Measurements from ENCODE around the gene NRARP. TPM values are rescaled to one million over a fixed set of nuclear protein-coding genes. Genes with fewer than 3 reads are reported as not detected.

NRARP gene
- polyA plus RNA-seq, 3 donors = 15.4 TPM; not detected in 2

GRCh38 chr9:137312852-137313325 lies 10.8 kb upstream of the NRARP start:
- DNase-seq = peak in 1 of 3 donors; percentile 3
- Histone ChIP-seq H3K9me3 (replicated peaks in 1 of 2; ENCODE audit: control insufficient read depth in 1 of 2, insufficient read depth in 1 of 2, low read length in 2 of 2) (no peaks in the 10 kb centered on the region), H2AFZ (ENCODE audit: insufficient read depth, low read depth, low read length, poor library complexity, severe bottlenecking) (no peak overlapping the region), H4K20me1 (ENCODE audit: insufficient read depth, low read length) (no peaks in the 10 kb centered on the region), H3K4me3 (replicated peaks in 1 of 3; ENCODE audit: low read depth in 2 of 3, low read length in 3 of 3) (no peak overlapping the region), H3K36me3 (replicated peaks in 1 of 2; ENCODE audit: control insufficient read depth in 1 of 2, insufficient read depth in 2 of 2, low read length in 2 of 2) (no peaks in the 10 kb centered on the region), H3K4me2 (replicated peaks; ENCODE audit: extremely low read depth, low read length, poor library complexity, severe bottlenecking) (no peak overlapping the region), H3K9ac (ENCODE audit: insufficient read depth, low read length, poor library complexity, severe bottlenecking) (no peak overlapping the region), H3K27ac (ENCODE audit: low read depth in 1 of 2, low read length in 2 of 2) (no peak overlapping the region), H3K79me2 (ENCODE audit: insufficient read depth, low read length) (no peaks in the 10 kb centered on the region), H3K27me3 (ENCODE audit: control insufficient read depth in 2 of 2, insufficient read depth in 2 of 2, low read length in 2 of 2) (peaks cover 0 to 24% of the 10 kb centered on the region in 2 donors), H3K4me1 (ENCODE audit: control insufficient read depth in 1 of 2, insufficient read depth in 2 of 2, low read length in 2 of 2) (peaks cover 5 to 9% of the 10 kb centered on the region in 2 donors)
- 100% methylated on average over 2 of the region's 6 CpGs for WGBS (ENCODE audit: insufficient coverage)
- Mint-ChIP-seq H3K9me3 (peaks cover 0 to 2% (median 0%) of the 10 kb centered on the region in 7 donors), H3K27ac (no peak overlapping the region), H3K4me1 (no peaks in the 10 kb centered on the region), H3K27me3 (ENCODE audit: low read depth in 3 of 3) (peaks cover 9 to 33% (median 12%) of the 10 kb centered on the region in 3 donors), H3K4me3 (no peak overlapping the region), H3K36me3 (no peaks in the 10 kb centered on the region)
- intact Hi-C loops (cut with micrococcal nuclease) = no loop called here
- no peak for TF ChIP-seq CTCF (IDR thresholded peaks at IDR 0.05)

DNA sequence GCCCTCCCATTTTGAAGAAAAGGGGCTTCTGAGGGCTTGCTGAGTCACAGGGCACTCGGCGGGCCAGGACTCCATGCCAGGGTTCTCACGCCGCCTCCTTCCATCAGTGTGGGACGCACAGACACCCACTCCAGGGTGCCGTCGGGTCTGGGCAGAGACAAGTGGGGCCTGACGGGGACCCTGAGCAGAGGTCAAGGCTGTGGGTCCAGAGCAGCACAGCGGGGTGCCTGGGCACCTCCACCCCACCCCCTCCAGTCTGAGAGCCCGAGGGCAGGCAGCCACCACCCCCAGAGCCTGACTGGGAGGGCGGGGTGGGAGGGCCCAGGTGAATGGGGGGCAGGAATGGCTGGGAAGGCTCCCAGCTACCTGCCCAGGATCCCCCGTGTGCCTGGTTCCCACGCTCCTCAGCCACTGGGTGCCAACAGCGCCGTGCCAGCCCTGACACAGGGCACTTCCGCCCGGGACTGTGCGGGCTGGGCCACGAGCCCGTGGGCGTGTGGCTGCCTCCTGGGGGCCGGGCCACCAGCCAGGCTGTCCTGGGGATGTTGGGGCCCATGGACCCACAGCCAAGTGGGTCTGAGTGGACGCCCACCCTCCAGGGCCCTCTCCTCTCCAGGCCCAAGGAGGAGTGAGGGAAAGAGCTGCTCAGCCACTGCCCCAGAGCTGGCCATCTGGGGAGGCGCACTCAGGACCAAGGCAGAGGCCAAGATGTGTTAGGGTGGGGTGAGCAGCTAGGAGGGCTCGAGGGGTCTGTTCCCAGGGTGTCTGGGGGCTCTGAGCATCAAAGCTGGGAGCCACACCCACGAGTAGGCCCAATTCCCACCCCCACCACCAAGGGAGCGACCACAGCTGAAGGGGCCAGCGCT lies 10.1 kb upstream of the NRARP start:
- intact Hi-C loops (cut with micrococcal nuclease) = no loop called here
- no peaks in the 10 kb centered on the region for H3K36me3 ChIP-seq (replicated peaks in 1 of 2; ENCODE audit: control insufficient read depth in 1 of 2, insufficient read depth in 2 of 2, low read length in 2 of 2)
- WGBS (ENCODE audit: insufficient coverage) = 93% methylated on average over 21 of the region's 28 CpGs
- no peaks in the 10 kb centered on the region for H3K79me2 ChIP-seq (ENCODE audit: insufficient read depth, low read length)
- H2AFZ ChIP-seq (ENCODE audit: insufficient read depth, low read depth, low read length, poor library complexity, severe bottlenecking) = no peak overlapping the region
- H3K9me3 Mint-ChIP-seq = peaks cover 0 to 3% (median 0%) of the 10 kb centered on the region in 7 donors
- H3K36me3 Mint-ChIP-seq = no peaks in the 10 kb centered on the region
- no peak for TF ChIP-seq CTCF (IDR thresholded peaks at IDR 0.05)
- no peak overlapping the region for H3K4me3 ChIP-seq (replicated peaks in 1 of 3; ENCODE audit: low read depth in 2 of 3, low read length in 3 of 3)
- DNase-seq = no peak
- peaks cover 0 to under 1% of the 10 kb centered on the region in 2 donors for H3K9me3 ChIP-seq (replicated peaks in 1 of 2; ENCODE audit: control insufficient read depth in 1 of 2, insufficient read depth in 1 of 2, low read length in 2 of 2)
- no peak overlapping the region for H3K4me2 ChIP-seq (replicated peaks; ENCODE audit: extremely low read depth, low read length, poor library complexity, severe bottlenecking)
- H4K20me1 ChIP-seq (ENCODE audit: insufficient read depth, low read length) = no peaks in the 10 kb centered on the region
- H3K4me1 ChIP-seq (ENCODE audit: control insufficient read depth in 1 of 2, insufficient read depth in 2 of 2, low read length in 2 of 2) = peaks cover 9 to 13% of the 10 kb centered on the region in 2 donors
- no peak overlapping the region for H3K9ac ChIP-seq (ENCODE audit: insufficient read depth, low read length, poor library complexity, severe bottlenecking)
- H3K4me3 Mint-ChIP-seq = no peak overlapping the region
- peaks cover 15 to 37% (median 18%) of the 10 kb centered on the region in 3 donors for H3K27me3 Mint-ChIP-seq (ENCODE audit: low read depth in 3 of 3)
- H3K27me3 ChIP-seq (ENCODE audit: control insufficient read depth in 2 of 2, insufficient read depth in 2 of 2, low read length in 2 of 2) = peaks cover 0 to 30% of the 10 kb centered on the region in 2 donors
- no peak overlapping the region for H3K27ac ChIP-seq (ENCODE audit: low read depth in 1 of 2, low read length in 2 of 2)
- no peak overlapping the region for H3K27ac Mint-ChIP-seq
- H3K4me1 Mint-ChIP-seq = peaks cover 5% of the 10 kb centered on the region
